Astrocyte (in vitro differentiated cells and primary cell): ENCODE measurements around the gene GPR119.

Experiments
- CTCF ChIP-seq: IDR thresholded peaks from 2 replicates; pipeline ENCODE4 v1.5.1; 2011; ENCODE audit warnings: low read depth, mild to moderate bottlenecking, inconsistent platforms, low read length, moderate library complexity; ENCODE audit not compliant: insufficient read depth
- EZH2 ChIP-seq: IDR thresholded peaks from 2 replicates; pipeline ENCODE4 v1.6.1; 2012; ENCODE audit warnings: mild to moderate bottlenecking, low read length, inconsistent platforms; ENCODE audit not compliant: insufficient read depth

GRCh38 chrX:130385520-130385919, at the start of gene GPR119:
- TF ChIP-seq CTCF (no peak), EZH2 (no peak)
